HUES6 (cell line): Measurements from ENCODE around the gene OLFM1.

Source experiments
- H3K27ac ChIP-seq: 2 replicates; pipeline ENCODE4 v1.7.0; 2013; ENCODE audit warnings: low read depth, mild to moderate bottlenecking, low read length, inconsistent platforms
- H3K27me3 ChIP-seq: 2 replicates; pipeline ENCODE4 v1.6.1; 2013; ENCODE audit warnings: low read length; ENCODE audit not compliant: control insufficient read depth, insufficient read depth
- H3K36me3 ChIP-seq: 2 replicates; pipeline ENCODE4 v1.6.1; 2013; ENCODE audit warnings: low read length; ENCODE audit not compliant: control insufficient read depth, insufficient read depth
- H3K4me1 ChIP-seq: 2 replicates; pipeline ENCODE4 v1.6.1; 2013; ENCODE audit warnings: low read length; ENCODE audit not compliant: control insufficient read depth, insufficient read depth
- H3K4me3 ChIP-seq: 2 replicates; pipeline ENCODE4 v1.5.1; 2013; ENCODE audit warnings: low read depth, low read length
- H3K9ac ChIP-seq: one replicate; pipeline ENCODE4 v1.6.1; 2013; ENCODE audit warnings: mild to moderate bottlenecking, low read length
- H3K9me3 ChIP-seq: 2 replicates; pipeline ENCODE4 v1.6.1; 2013; ENCODE audit warnings: low read depth, low read length; ENCODE audit not compliant: control insufficient read depth, insufficient read depth

The OLFM1 gene

DNA sequence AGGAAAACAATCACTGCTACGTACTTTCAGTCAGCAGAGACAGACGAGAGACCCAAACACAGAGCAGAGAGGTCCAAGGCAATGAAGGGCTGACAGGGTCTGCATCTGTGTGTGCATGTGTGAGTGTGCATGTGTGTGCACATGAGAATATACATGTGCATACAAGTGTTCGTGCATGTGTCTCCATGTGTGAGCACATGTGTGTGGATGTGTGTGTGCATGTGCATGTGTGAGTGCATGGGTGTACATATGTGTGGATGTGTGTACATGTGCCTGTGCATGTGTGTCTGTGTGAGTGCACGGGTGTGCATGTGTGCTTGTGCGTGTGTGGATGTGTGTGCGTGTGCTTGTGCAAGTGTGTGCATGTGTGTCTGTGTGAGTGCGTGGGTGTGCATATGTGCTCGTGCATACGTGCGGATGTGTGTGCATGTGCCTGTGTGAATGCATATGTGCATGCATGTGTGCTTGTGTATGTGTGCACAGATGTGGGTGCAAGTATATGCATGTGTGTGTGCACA, 82.3 kb downstream of the OLFM1 start:
- H3K9ac ChIP-seq, result no peak overlapping the region
- H3K27me3 ChIP-seq, result no peaks in the 10 kb centered on the region
- H3K4me3 ChIP-seq, result no peak overlapping the region
- H3K4me1 ChIP-seq, result no peaks in the 10 kb centered on the region; the same call in 1 of the 2 replicates
- no peaks in the 10 kb centered on the region for H3K36me3 ChIP-seq
- H3K27ac ChIP-seq, result no peak overlapping the region
- H3K9me3 ChIP-seq, result no peaks in the 10 kb centered on the region

DNA sequence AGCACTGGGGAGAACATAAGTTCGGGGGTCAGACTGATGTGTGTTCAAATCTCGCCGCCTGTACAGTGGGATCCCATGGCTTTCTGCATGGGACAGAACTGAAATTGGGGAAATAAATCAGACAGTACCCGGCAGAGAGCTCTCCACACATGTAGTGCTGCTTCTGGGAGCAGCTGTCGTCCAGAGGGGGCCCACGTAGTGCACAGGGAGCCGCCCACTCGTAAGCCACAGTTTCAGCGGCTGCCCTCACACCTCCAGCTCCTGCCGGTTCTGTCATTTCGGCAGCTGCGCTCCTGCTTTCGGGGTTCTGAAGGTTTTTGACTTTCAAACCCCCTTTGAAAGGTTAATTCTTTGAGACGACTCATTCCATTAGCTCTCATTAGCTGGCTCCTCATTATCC, 83.1 kb downstream of the OLFM1 start:
- Histone ChIP-seq H3K4me1 (no peaks in the 10 kb centered on the region), H3K9me3 (no peaks in the 10 kb centered on the region), H3K9ac (no peak overlapping the region), H3K27ac (no peak overlapping the region), H3K27me3 (no peaks in the 10 kb centered on the region), H3K36me3 (no peaks in the 10 kb centered on the region), H3K4me3 (no peak overlapping the region)
